Thyroid gland (tissue), 4 donors: ENCODE measurements around the gene TARS2.

ENCODE experiments used
- CTCF ChIP-seq, 6 experiments: fragments of 200-600 bp in 3 of 6; fragments of 450-650 bp in 3 of 6; sonication (generic) in 3 of 6; IDR thresholded peaks; one replicate each; pipeline ENCODE4 v1.5.1; 2016 to 2019; ENCODE audit warnings: antibody characterized with exemption in 6 of 6, mild to moderate bottlenecking in 2 of 6, inconsistent platforms in 1 of 6, moderate library complexity in 1 of 6
- POLR2A ChIP-seq, 2 donors: fragments of 450-650 bp; IDR thresholded peaks; one replicate each; pipeline ENCODE4 v1.6.1; 2017; ENCODE audit warnings: antibody characterized with exemption in 2 of 2, mild to moderate bottlenecking in 2 of 2, moderate library complexity in 1 of 2

- TF ChIP-seq CTCF (IDR thresholded peaks at IDR 0.05) (no peak), POLR2A (IDR thresholded peaks at IDR 0.05) (no peak)
These were observed 59.2 kb downstream of the TARS2 start for GRCh38 chr1:150546294-150546937.
